HepG2 (cell line): ENCODE data around the gene ANTKMT. TPM values are rescaled to one million over a fixed set of nuclear protein-coding genes. Genes with fewer than 3 reads are reported as not detected.

Experiments used
- AGO2 ChIP-seq: fragments of 200-400 bp; formaldehyde crosslinking; optimal IDR thresholded peaks from 2 replicates; pipeline ENCODE3; 2017; ENCODE audit warnings: mild to moderate bottlenecking, low read depth, low read length, moderate library complexity
- ARNT2 ChIP-seq: sonication (generic); formaldehyde crosslinking; IDR thresholded peaks from 2 replicates; pipeline ENCODE4 v1.8.0; 2022; ENCODE audit warnings: mild to moderate bottlenecking, low read depth, missing genetic modification reagents, moderate library complexity
- ATF3 ChIP-seq: sonication (generic); formaldehyde crosslinking; IDR thresholded peaks from 2 replicates; pipeline ENCODE4 v1.4.0; 2020; ENCODE audit warnings: missing genetic modification reagents
- HNF4A ChIP-seq: sonication (generic); formaldehyde crosslinking; IDR thresholded peaks from 2 replicates; pipeline ENCODE4 v1.4.0; 2020; ENCODE audit warnings: missing genetic modification reagents
- IRF2 ChIP-seq: IDR thresholded peaks from 2 replicates; pipeline ENCODE4 v1.6.1; 2018; ENCODE audit warnings: missing genetic modification reagents, missing compliant biosample characterization
- KLF9 ChIP-seq: IDR thresholded peaks from 2 replicates; pipeline ENCODE4 v1.6.1; 2016; ENCODE audit warnings: low read depth
- LCORL ChIP-seq, 2 experiments: fragments of 450-650 bp in 1 of 2; sonication (generic) in 1 of 2; formaldehyde crosslinking in 1 of 2; IDR thresholded peaks; 2 replicates each; pipeline versions ENCODE4 v1.5.0 to v1.6.1; 2017 to 2020; ENCODE audit warnings: antibody characterized with exemption in 1 of 2, missing genetic modification reagents in 1 of 2
- NR2C2 ChIP-seq: sonication (generic); formaldehyde crosslinking; IDR thresholded peaks from 2 replicates; pipeline ENCODE4 v1.4.0; 2020; ENCODE audit warnings: missing genetic modification reagents, mild to moderate bottlenecking, moderate library complexity, borderline replicate concordance
- PRDM15 ChIP-seq: sonication (generic); formaldehyde crosslinking; IDR thresholded peaks from 2 replicates; pipeline ENCODE4 v1.4.0; 2020; ENCODE audit warnings: missing genetic modification reagents
- RORA ChIP-seq: sonication (generic); formaldehyde crosslinking; IDR thresholded peaks from 2 replicates; pipeline ENCODE4 v1.5.0; 2020; ENCODE audit warnings: mild to moderate bottlenecking, missing genetic modification reagents, moderate library complexity
- TFAP4 ChIP-seq: sonication (generic); IDR thresholded peaks from 2 replicates; pipeline ENCODE4 v1.6.1; 2016; ENCODE audit warnings: low read depth, borderline replicate concordance
- ZFP36L2 ChIP-seq: sonication (generic); formaldehyde crosslinking; IDR thresholded peaks from 2 replicates; pipeline ENCODE4 v1.4.0; 2020; ENCODE audit warnings: missing genetic modification reagents
- ZFX ChIP-seq: sonication (generic); formaldehyde crosslinking; IDR thresholded peaks from 2 replicates; pipeline ENCODE4 v1.4.0; 2020; ENCODE audit warnings: mild to moderate bottlenecking, low read depth, missing genetic modification reagents, moderate library complexity
- ZNF580 ChIP-seq: IDR thresholded peaks from 2 replicates; pipeline ENCODE4 v1.6.1; 2016; ENCODE audit warnings: low read depth, borderline replicate concordance
- ZNF773 ChIP-seq: sonication (generic); formaldehyde crosslinking; IDR thresholded peaks from 2 replicates; pipeline ENCODE4 v1.4.0; 2020; ENCODE audit warnings: missing genetic modification reagents, borderline replicate concordance
- ZNF776 ChIP-seq: sonication (generic); formaldehyde crosslinking; IDR thresholded peaks from 2 replicates; pipeline ENCODE4 v1.4.0; 2020; ENCODE audit warnings: mild to moderate bottlenecking, missing genetic modification reagents
- ZNF878 ChIP-seq: sonication (generic); formaldehyde crosslinking; IDR thresholded peaks from 2 replicates; pipeline ENCODE4 v1.8.1; 2023; ENCODE audit warnings: mild to moderate bottlenecking, missing genetic modification reagents, moderate library complexity
- polyA plus RNA-seq, 8 experiments: library from polyadenylated mRNA; depleted of rRNA in 3 of 8; stranded (reverse) in 7 of 8; unstranded in 1 of 8; fragments of >200 nt; fragmentation: Illumina TruSeq in 4 of 8; extraction: Trizol in 4 of 8; gene quantifications; 2 replicates each; pipeline versions ENCODE4 v1.2.1 to v1.2.3, GENCODE V29; 2011 to 2016; ENCODE audit warnings: low read depth in 4 of 8, missing spikeins in 1 of 8, mixed read lengths in 1 of 8; ENCODE audit not compliant: insufficient read depth in 1 of 8
- total RNA-seq, 5 experiments: library from RNA; depleted of rRNA; stranded (reverse); fragments of >200 nt; fragmentation: Illumina TruSeq; extraction: Trizol; gene quantifications; 2 replicates each; pipeline ENCODE4 v1.2.3, GENCODE V29; 2016; ENCODE audit warnings: low read depth in 1 of 5

The ANTKMT gene
- total and polyA plus RNA-seq, 2 of the 13 experiments (the other 11 are each of a cell fraction or from before 2014, with no cell fraction given), result 7.5 to 47.8 TPM

- no peak for TF ChIP-seq ZNF580 (CRISPR knock-in tag)
- no peak for TF ChIP-seq NR2C2 (CRISPR knock-in tag)
- peak; percentile 13; the same call in 1 of the 2 replicates for TF ChIP-seq ZNF776 (CRISPR knock-in tag)
- no peak for TF ChIP-seq LCORL (IDR thresholded peaks at IDR 0.05)
- 0 out of 2 replicates have a peak, but pooled peaks have one; percentile 26 for TF ChIP-seq LCORL (CRISPR knock-in tag; IDR thresholded peaks at IDR 0.05)
- TF ChIP-seq AGO2, result peak; percentile 79
- no peak for TF ChIP-seq KLF9
- TF ChIP-seq ZFX (CRISPR knock-in tag), result peak; percentile 21; the same call in 1 of the 2 replicates
- TF ChIP-seq RORA (CRISPR knock-in tag), result no peak
- TF ChIP-seq ZNF878 (CRISPR knock-in tag), result no peak
- TF ChIP-seq ARNT2 (CRISPR knock-in tag), result no peak
- TF ChIP-seq ZNF773 (CRISPR knock-in tag), result no peak
- peak; percentile 53; the same call in 1 of the 2 replicates for TF ChIP-seq TFAP4
- TF ChIP-seq PRDM15, result 0 out of 2 replicates have a peak, but pooled peaks have one; percentile 1
- TF ChIP-seq ZFP36L2, result no peak
- TF ChIP-seq ATF3 (CRISPR knock-in tag), result 0 out of 2 replicates have a peak, but pooled peaks have one; percentile 10
- 0 out of 2 replicates have a peak, but pooled peaks have one; percentile 17 for TF ChIP-seq IRF2
- TF ChIP-seq HNF4A (CRISPR knock-in tag), result peak; percentile 47
These were observed 44.9 kb upstream of the ANTKMT start (continued) for GRCh38 chr16:675884-676564.
